Measurements from ENCODE around the gene RYR2. TPM values are rescaled to one million over a fixed set of nuclear protein-coding genes. Genes with fewer than 3 reads are reported as not detected.

RYR2 gene
- total RNA-seq, 1 experiment from 2014 or later, result 0.03 TPM

DNA sequence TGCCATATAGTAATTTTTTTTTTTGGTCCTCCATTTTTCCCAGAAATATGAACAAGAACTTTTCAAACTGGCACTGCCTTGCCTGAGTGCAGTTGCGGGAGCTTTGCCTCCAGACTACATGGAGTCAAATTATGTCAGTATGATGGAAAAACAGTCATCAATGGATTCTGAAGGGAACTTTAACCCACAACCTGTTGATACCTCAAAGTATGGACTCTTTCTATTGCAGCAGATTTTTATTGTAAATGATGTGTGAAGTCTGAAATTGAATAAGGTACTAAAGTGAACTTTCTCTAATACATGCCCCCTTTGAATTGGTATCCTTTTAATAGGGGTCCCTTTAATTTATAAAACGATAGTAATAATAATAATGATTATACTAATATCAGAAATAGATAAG lies 613.8 kb downstream of the RYR2 start:
- no peak overlapping the region for H3K27ac ChIP-seq (ENCODE audit: low read length)
- in situ Hi-C loops (cut with HindIII; ENCODE audit: low pct_unique_long_range_greater_than_20kb, low sequenced_read_pairs), result no loop called here
- no peak overlapping the region for H3K4me3 ChIP-seq (ENCODE audit: low read depth in 2 of 2, low read length in 2 of 2)
- POLR2A ChIA-PET, result no interaction called here
- no peaks in the 10 kb centered on the region for H3K4me1 ChIP-seq (ENCODE audit: control insufficient read depth, insufficient read depth, low read length)
- ATAC-seq (no peak), DNase-seq (ENCODE audit: low read depth, low spot score) (no peak)
- no TSS peak for BruUV-seq (replicated peaks)
- H3K27me3 ChIP-seq (ENCODE audit: control insufficient read depth, insufficient read depth, low read length), result no peaks in the 10 kb centered on the region
- intact Hi-C loops (cut with micrococcal nuclease; ENCODE audit: unreplicated experiment), result no loop called here
- H3K36me3 ChIP-seq (ENCODE audit: control insufficient read depth, insufficient read depth, low read length), result no peaks in the 10 kb centered on the region
- no peaks in the 10 kb centered on the region for H3K9me3 ChIP-seq (ENCODE audit: control insufficient read depth, insufficient read depth, low read depth, low read length)
- TF ChIP-seq, protein P1, sequence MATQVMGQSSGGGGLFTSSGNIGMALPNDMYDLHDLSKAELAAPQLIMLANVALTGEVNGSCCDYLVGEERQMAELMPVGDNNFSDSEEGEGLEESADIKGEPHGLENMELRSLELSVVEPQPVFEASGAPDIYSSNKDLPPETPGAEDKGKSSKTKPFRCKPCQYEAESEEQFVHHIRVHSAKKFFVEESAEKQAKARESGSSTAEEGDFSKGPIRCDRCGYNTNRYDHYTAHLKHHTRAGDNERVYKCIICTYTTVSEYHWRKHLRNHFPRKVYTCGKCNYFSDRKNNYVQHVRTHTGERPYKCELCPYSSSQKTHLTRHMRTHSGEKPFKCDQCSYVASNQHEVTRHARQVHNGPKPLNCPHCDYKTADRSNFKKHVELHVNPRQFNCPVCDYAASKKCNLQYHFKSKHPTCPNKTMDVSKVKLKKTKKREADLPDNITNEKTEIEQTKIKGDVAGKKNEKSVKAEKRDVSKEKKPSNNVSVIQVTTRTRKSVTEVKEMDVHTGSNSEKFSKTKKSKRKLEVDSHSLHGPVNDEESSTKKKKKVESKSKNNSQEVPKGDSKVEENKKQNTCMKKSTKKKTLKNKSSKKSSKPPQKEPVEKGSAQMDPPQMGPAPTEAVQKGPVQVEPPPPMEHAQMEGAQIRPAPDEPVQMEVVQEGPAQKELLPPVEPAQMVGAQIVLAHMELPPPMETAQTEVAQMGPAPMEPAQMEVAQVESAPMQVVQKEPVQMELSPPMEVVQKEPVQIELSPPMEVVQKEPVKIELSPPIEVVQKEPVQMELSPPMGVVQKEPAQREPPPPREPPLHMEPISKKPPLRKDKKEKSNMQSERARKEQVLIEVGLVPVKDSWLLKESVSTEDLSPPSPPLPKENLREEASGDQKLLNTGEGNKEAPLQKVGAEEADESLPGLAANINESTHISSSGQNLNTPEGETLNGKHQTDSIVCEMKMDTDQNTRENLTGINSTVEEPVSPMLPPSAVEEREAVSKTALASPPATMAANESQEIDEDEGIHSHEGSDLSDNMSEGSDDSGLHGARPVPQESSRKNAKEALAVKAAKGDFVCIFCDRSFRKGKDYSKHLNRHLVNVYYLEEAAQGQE (IDR thresholded peaks at IDR 0.05; ENCODE audit: insufficient read depth in 1 of 2, low read depth in 2 of 2, low read length in 1 of 2), result no peak
- TF ChIP-seq TCF7L2 (IDR thresholded peaks at IDR 0.05; ENCODE audit: low read depth, low read length) (no peak), CTCF (IDR thresholded peaks at IDR 0.05) (no peak), POLR2AphosphoS5 (IDR thresholded peaks at IDR 0.05; ENCODE audit: low read depth, low read length) (no peak), SIN3A (IDR thresholded peaks at IDR 0.05; ENCODE audit: borderline replicate concordance, insufficient read depth, low read depth, low read length) (no peak)
- CTCF ChIA-PET, result no interaction called here

- TF ChIP-seq POLR2AphosphoS5 (IDR thresholded peaks at IDR 0.05; ENCODE audit: low read depth, low read length), result no peak
- no peak for TF ChIP-seq SIN3A (IDR thresholded peaks at IDR 0.05; ENCODE audit: borderline replicate concordance, insufficient read depth, low read depth, low read length)
- TF ChIP-seq TCF7L2 (IDR thresholded peaks at IDR 0.05; ENCODE audit: low read depth, low read length), result no peak
- no peak for TF ChIP-seq CTCF (IDR thresholded peaks at IDR 0.05)
- TF ChIP-seq, protein P1 (IDR thresholded peaks at IDR 0.05; ENCODE audit: insufficient read depth in 1 of 2, low read depth in 2 of 2, low read length in 1 of 2), result no peak
- ATAC-seq, result no peak
- no peak for DNase-seq (ENCODE audit: low read depth, low spot score)
- ChIA-PET POLR2A (no interaction called here), CTCF (no interaction called here)
- H3K36me3 ChIP-seq (ENCODE audit: control insufficient read depth, insufficient read depth, low read length), result no peaks in the 10 kb centered on the region
- intact Hi-C loops (cut with micrococcal nuclease; ENCODE audit: unreplicated experiment), result no loop called here
- no peak overlapping the region for H3K27ac ChIP-seq (ENCODE audit: low read length)
- BruUV-seq (replicated peaks), result no TSS peak
- H3K9me3 ChIP-seq (ENCODE audit: control insufficient read depth, insufficient read depth, low read depth, low read length), result no peaks in the 10 kb centered on the region
- no peak overlapping the region for H3K4me3 ChIP-seq (ENCODE audit: low read depth in 2 of 2, low read length in 2 of 2)
- no peaks in the 10 kb centered on the region for H3K4me1 ChIP-seq (ENCODE audit: control insufficient read depth, insufficient read depth, low read length)
- no peaks in the 10 kb centered on the region for H3K27me3 ChIP-seq (ENCODE audit: control insufficient read depth, insufficient read depth, low read length)
- in situ Hi-C loops (cut with HindIII; ENCODE audit: low pct_unique_long_range_greater_than_20kb, low sequenced_read_pairs), result no loop called here
These were observed 622.4 kb downstream of the RYR2 start for GRCh38 chr1:237664348-237664747.

All from Panc1 (cell line).